GM18867 (cell line): ENCODE results near the gene KRT74.
"Not testable (repeated sequence)": the region's sequence is repeated elsewhere in the genome, so short reads cannot be mapped to it uniquely, and the experiment has no call there.

ENCODE experiments used
- ATAC-seq: cut with Tn5 transposase; IDR thresholded peaks from one replicate; pipeline ENCODE4 v1.9.1; 2021; ENCODE audit warnings: mild to moderate bottlenecking, moderate library complexity; ENCODE audit not compliant: unreplicated experiment

Gene KRT74

GRCh38 chr12:52603314-52603713 is 29.7 kb upstream of the KRT74 start:
- ATAC-seq = no peak

DNA sequence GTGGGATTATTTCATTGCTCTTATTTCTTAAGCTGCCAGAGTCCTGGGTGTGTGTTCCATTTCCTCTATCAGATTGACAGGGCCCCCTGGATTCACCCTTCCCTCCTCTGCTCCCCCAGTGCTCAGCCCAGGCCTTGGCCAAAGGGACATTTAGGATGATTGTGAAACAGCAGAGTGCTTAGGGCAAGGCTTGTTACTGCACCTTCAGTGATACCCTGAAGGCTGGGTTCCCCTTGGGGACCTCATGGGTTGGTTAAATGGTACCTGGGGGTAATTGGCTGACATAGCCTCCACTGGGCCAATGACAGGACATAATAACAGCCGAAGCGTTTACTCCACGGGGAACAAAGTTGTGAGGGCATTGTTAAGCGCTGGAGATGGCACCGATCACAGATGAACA is 28.9 kb upstream of the KRT74 start:
- ATAC-seq = no peak

- no peak for ATAC-seq
Measured at GRCh38 chr12:52601671-52602070, 28.0 kb upstream of the KRT74 start.

DNA sequence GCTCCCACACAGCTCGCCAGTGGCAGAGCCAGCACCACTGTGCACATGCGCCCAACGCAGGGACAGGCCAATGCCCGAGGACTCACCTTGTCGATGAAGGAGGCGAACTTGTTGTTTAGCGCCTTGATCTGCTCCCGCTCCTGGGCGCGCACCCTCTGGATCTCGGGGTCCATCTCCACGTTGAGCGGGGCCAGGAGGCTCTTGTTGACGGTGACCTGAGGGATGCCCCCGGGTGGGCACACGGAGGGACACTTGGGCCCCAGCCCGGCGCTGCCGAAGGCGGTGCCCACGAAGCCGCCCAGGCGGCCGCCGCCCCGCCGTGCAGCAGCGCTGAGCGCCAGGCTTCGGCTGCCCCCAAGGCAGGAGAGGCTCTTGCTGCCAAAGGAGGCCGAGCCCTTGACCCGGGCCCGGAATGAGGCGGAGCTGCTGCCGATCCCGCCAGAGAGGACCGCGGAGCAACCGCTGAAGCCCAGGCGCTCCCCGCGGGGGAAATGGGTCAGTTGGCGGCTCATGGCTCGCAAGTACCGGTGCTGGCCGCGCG is 27.4 kb upstream of the KRT74 start, which contains the start of gene KRT72:
Gene KRT72 (minus strand): TSS at position 523 of the 541 bp plus-strand sequence. CDS start 11 bp downstream, at position 512.
- no peak for ATAC-seq

GRCh38 chr12:52600475-52600874 is 26.8 kb upstream of the KRT74 start:
- ATAC-seq = no peak

GRCh38 chr12:52600071-52600470 is 26.4 kb upstream of the KRT74 start:
- no peak for ATAC-seq

DNA sequence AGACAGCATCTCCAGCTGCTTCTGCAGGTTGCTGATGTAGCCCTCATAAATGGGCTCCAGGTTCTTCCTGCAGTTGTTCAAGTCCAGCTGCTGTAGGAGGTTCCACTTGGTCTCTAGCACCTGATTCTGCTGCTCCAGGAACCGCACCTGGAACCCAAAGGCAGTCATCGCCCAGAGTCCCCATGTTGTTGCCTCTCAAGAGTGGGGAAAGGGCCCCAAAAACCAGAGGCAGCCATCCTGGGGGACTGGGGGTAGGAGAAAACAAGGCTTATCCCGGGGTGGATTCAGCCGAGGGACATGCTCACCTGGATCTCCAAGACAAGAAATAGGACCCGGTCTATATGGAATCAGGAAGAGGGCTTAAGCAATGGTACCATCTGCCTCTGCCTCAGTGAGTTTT is 25.3 kb upstream of the KRT74 start:
- no peak for ATAC-seq

DNA sequence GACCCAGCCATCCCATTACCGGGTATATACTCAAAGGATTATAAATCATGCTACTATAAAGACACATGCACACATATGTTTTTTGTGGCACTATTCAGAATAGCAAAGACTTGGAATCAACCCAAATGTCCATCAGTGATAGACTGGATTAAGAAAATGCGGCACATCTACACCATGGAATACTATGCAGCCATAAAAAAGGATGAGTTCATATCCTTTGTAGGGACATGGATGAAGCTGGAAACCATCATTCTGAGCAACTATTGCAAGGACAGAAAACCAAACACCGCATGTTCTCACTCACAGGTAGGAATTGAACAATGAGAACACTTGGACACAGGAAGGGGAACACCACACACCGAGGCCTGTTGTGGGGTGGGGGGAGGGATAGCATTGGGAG is 20.6 kb upstream of the KRT74 start:
- ATAC-seq = not testable (repeated sequence)

DNA sequence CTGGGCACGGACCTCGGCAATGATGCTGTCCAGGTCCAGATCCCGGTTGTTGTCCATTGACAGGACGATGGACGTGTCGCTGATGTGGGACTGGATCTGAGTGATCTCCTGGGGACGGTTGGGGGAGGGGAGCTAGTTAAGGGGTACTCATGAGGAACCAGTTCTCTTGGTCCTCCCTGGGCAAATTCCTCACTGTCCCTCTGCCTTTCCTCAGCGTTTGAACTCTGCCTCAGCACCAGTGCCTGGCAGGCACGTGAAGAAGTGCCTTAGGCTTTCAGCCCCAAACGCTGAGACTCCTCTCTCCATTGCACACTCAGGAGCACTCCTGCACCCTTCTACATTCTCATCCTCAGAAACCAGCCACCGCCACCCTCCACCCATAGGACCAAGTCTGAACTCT is 17.9 kb upstream of the KRT74 start:
- ATAC-seq = no peak

- no peak for ATAC-seq
Measured at GRCh38 chr12:52590021-52590420, 16.4 kb upstream of the KRT74 start.

DNA sequence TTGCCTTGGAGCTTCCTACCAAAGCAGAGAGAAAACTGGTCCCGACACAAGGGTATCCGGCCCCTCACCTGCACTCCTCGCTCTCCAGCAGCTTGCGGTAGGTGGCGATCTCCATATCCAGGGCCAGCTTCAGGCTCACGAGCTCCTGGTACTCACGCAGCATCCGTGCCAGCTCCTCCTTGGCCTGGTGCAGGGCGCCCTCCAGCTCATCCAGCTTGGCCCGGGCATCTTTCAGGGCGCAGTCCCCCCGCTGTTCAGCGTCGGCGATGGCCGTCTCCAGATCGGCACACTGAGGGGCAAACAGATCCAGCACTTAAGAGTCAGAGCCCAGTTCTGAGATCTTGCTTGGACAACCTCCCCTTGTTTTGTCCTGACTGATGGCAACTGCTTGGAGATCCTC is 13.9 kb upstream of the KRT74 start:
- ATAC-seq = no peak

DNA sequence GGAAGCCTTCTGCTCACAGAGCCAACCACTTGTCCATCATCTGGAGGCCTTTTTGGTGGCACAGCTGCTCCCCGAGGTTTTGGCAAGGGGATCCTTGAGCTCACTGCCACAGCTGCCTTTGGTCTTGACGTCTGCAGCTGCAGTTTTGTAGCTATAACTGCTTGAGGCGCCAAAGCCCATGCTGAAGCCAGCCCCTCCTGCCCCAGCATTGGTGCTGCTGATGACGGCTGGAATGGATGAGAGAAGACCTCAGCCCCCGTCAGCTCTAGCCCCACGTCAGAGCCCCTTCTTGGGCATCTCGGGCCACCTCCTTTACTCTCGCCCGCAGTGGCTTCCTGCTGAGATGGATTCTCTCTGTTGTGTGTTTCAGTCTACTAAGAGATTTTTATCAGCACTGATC is 12.3 kb upstream of the KRT74 start:
- no peak for ATAC-seq

GRCh38 chr12:52585066-52585465 is 11.4 kb upstream of the KRT74 start:
- no peak for ATAC-seq

DNA sequence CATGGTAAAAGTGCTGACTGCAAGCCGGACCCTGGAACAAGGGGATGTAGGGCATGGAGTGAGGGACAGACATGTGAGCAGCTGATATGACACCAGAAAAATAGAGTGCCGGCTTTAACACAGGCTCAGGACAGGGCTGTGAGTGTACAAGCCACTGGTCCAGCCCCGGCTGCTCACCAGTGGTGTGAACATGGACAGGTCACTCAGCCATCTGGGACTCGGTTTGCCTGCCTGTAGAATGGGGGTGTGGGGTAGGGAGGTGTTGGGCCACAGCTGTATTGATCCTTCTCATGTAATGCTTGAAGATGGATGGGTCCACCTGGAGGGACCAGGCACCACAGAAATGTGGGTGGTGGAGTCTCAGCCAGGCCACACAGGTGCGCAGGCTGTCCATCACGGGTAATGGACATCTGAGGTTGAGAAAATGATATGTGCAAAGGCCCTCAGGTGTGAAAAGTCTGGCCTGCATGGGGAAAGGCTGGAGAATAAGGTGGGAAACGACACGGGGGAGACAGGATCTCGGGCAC is 10.6 kb upstream of the KRT74 start:
- no peak for ATAC-seq

DNA sequence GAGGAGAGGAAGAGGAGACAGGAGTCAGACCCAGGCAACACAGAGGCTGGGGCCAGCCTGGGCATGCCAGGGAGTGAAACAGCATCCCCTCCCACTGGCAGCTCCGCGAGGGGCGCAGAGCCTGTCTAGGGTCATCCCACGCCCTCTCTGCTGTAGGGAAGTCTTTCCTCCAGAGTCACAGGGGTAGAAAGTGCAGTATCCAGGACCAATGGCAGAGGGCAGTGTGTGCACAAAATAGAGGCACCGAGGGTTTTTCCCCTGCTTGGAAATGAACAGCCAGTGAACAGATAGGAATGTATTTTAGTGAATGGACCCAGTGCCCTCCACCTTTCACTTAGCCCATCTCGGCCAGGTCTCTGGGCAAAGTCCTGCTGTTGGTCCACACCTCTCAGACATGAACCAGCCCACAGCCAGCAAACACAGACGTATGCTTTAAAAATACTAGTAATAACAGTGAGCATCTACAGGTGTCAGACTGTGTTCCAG is 9.4 kb upstream of the KRT74 start:
- no peak for ATAC-seq

GRCh38 chr12:52582486-52582885 is 8.8 kb upstream of the KRT74 start:
- ATAC-seq = no peak

DNA sequence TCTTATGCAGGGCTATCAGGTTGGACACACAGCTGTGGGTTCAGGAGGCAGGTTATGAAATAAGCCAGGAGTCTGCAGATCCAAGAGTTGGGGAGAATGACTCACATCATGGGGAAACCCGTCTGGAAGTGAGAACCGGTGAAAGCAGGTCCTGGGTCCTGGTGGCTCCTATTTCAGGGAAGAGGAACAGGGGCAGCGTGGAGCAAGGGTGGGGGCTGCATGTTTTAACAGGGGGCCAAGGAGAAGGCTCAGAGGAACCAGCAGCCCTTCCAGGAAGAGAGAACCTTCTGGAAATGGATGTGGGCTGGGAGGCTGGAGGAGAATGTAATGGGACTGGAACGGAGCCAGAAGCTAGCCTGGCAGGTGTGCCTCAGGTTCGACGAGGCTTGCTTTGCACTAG is 7.8 kb upstream of the KRT74 start:
- ATAC-seq = no peak

DNA sequence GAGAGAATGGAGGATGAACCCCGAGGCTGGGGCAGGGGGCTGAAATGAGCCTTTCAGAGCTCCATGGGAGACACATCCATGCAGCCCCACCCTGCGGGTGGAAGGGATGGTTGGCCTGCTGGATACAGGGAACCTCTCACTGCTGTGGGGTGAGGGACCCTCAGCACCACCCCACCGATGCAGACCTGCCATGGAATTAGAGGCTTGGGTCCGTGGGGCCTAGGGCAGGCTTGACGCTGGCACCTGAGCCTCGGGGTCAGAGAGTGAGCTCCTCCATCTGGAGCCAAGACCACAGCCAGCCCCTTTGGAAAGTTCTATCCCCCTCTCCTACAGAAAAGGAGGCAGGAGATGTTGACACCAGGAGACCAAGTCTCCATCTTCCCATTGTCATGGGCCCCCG is 7.4 kb upstream of the KRT74 start:
- no peak for ATAC-seq

- no peak for ATAC-seq
Measured at GRCh38 chr12:52580496-52580895, 6.9 kb upstream of the KRT74 start.

DNA sequence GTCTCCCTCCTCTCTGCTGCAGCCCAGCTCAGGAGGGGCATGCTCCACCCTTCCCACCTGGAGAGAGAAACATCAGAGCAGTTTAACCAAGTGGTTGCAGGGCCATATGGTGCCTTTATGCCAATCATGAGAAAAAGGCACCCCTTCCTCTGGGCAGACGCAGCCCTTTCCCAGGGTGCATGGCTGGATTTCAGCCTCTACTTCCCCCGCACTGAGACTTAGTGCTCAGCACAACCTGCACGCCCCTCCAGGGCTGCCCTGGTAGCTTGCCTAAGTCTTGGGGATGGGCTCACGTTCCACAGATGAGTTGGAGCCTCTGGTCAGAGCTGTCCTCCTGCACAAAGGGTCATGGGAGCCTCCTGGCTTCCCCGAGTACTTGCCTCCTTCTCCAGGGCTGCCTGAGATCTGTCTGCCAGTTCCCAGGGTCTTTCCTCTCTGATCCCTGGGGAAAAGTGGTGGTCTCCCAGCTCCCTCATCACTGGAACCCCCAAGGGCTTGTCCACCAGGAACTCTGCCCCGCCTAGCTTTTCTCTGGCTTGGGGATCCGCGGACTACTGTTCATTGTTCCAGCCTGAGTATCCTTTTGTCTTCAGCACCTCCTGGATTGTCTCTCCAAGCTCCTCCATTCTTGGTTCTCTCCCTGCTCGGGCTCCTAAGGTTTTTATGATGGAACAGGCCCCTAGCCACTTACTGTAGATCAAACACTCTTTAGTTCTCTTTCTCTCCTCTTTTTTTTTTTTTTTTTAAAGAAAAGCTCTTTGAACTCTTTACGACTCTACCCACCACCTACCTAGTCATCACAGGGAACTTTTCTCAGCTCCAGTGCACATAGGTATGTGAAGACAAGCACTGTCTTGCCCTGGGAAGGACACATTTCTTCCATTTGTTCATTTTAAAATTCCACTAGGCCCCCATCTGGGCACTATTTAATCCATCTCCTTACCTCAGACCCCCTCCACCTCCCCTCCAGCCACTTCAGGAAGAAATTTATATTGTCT is 6.1 kb upstream of the KRT74 start:
- no peak for ATAC-seq

DNA sequence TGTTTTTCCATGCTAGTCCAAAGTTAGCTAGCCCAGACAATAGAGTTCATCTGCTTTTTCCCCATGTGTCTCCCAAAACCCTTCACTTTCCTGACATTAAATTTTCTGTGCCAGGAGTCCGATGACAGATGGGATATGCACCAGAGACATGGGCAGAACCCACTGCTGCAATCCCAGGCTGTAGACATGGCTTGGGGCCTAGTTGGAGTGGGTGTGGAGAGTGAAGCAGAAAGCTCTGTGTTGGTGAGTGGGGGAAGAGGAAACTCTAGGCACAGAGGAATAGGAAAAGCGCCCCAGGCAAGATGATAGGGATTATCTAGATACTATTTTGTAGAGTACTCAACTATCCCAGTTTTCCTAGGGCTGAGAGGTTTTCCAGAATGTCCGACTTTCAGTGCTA is 4.8 kb upstream of the KRT74 start:
- no peak for ATAC-seq

DNA sequence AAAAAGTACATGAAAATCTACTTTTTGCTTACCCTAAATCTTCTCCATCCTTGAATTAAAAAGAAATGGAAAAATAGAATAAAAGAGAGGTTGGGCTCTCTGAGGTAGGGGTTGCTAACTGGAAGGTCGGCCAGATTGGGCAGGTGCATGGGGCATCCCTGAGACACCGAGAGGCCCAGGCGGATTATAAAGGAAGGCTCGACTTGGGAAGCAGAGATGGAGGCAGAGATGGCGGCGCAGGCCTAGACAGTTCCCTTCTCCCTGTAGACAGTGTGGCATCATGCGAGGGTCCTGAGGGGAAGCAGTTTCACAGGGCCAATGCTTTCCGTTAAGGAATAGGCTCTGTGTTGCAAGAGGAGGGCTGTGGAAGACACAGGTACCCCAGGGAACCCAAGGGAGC is 3.7 kb upstream of the KRT74 start:
- ATAC-seq = no peak
